Heart left ventricle (tissue), 16 donors: Measurements from ENCODE around the gene SHISAL2A. TPM values are rescaled to one million over a fixed set of nuclear protein-coding genes. Genes with fewer than 3 reads are reported as not detected.
"Not testable (repeated sequence)": the region's sequence is repeated elsewhere in the genome, so short reads cannot be mapped to it uniquely, and the experiment has no call there.

Source experiments
- ATAC-seq, 4 donors: fragments of 200-7000 bp; cut with Tn5 transposase; one replicate each; pipeline ENCODE4 v1.9.1; 2020 to 2022; ENCODE audit warnings: moderate library complexity in 4 of 4, mild to moderate bottlenecking in 3 of 4, moderate number of reproducible peaks in 1 of 4
- DNase-seq, 5 donors: peaks; one replicate each; pipeline ENCODE4 v3.0.0-alpha.2; 2020
- H3K27ac ChIP-seq, 12 donors: fragments of 200-600 bp; sonication (generic) in 4 of 12; one replicate each; pipeline versions ENCODE4 v1.5.0 to v1.8.0; 2016 to 2022; ENCODE audit warnings: mild to moderate bottlenecking in 2 of 12
- H3K27me3 ChIP-seq, 9 donors: fragments of 200-600 bp; sonication (generic) in 2 of 9; one replicate each; pipeline versions ENCODE4 v1.5.1 to v1.8.0; 2016 to 2022; ENCODE audit warnings: mild to moderate bottlenecking in 3 of 9
- H3K36me3 ChIP-seq, 9 donors: fragments of 200-600 bp; sonication (generic) in 2 of 9; one replicate each; pipeline versions ENCODE4 v1.5.0 to v1.8.0; 2018 to 2022; ENCODE audit warnings: mild to moderate bottlenecking in 2 of 9
- H3K4me1 ChIP-seq, 12 donors: fragments of 200-600 bp; sonication (generic) in 4 of 12; one replicate each; pipeline versions ENCODE4 v1.5.0 to v1.8.0; 2016 to 2022; ENCODE audit warnings: mild to moderate bottlenecking in 3 of 12
- H3K4me3 ChIP-seq, 12 donors: fragments of 200-600 bp; sonication (generic) in 4 of 12; one replicate each; pipeline versions ENCODE4 v1.5.0 to v1.8.0; 2017 to 2022; ENCODE audit warnings: mild to moderate bottlenecking in 9 of 12, moderate library complexity in 4 of 12
- H3K9me3 ChIP-seq, 12 donors: fragments of 200-600 bp; sonication (generic) in 4 of 12; one replicate each; pipeline versions ENCODE4 v1.5.0 to v1.8.0; 2016 to 2022; ENCODE audit warnings: mild to moderate bottlenecking in 1 of 12
- CTCF ChIP-seq, 12 donors: fragments of 200-600 bp; sonication (generic) in 4 of 12; IDR thresholded peaks; one replicate each; pipeline versions ENCODE4 v1.5.0 to v1.8.0; 2018 to 2022; ENCODE audit warnings: antibody characterized with exemption in 12 of 12, mild to moderate bottlenecking in 5 of 12
- POLR2A ChIP-seq, 2 donors: fragments of 450-650 bp; IDR thresholded peaks; one replicate each; pipeline ENCODE4 v1.6.1; 2017; ENCODE audit warnings: antibody characterized with exemption in 2 of 2, mild to moderate bottlenecking in 2 of 2, moderate library complexity in 2 of 2
- WGBS, 4 donors: extraction: QIAGEN DNeasy Blood & Tissue Kit in 2 of 4; methylation state at CpG; one replicate each; pipeline versions ENCODE4 v1.1.5 to v1.1.7; 2013 to 2018; 5-methylcytosine and 5-hydroxymethylcytosine counted together
- intact Hi-C, 10 donors: fragments of 100-400 bp; cut with DNase I; formaldehyde crosslinking; loops; one replicate each; pipeline versions ENCODE4 v1.11.1 to v1.14.2; 2022
- polyA plus RNA-seq, 2 donors: library from polyadenylated mRNA; stranded (reverse); fragments of 200-250 nt; gene quantifications; one replicate each; pipeline ENCODE4 v1.2.3, GENCODE V29; 2013
- total RNA-seq, 9 donors: library from RNA; depleted of rRNA in 2 of 9; stranded (reverse); fragments of >200 nt in 2 of 9; fragmentation: NEBNext Ultra II Directional in 3 of 9; extraction: Animal tissue kit (Norgen Biotek cat#: 25700) in 3 of 9; gene quantifications; one replicate each; pipeline versions ENCODE4 v1.1.0 to v1.2.4, GENCODE V29; 2016 to 2023
- donor health status: ischemic (EF 13 %, LVEDD 7.1; RV severe dilation, severe dysfunction).
- donor health status: healthy with polysubstance abuse.
- donor health status: DM: no; HTN: yes; CAD: no.
- donor health status: DM: no; HTN: no; CAD: no.
- donor health status: ischemic (EF 25% LVEDD 6.9; RV normal size, moderate dysfunction).
- donor health status: ischemic (EF 25% LVEDD 5.7; RV mildly dilated, moderate dysfunction).
- donor health status: healthy.
- donor health status: DM: yes; HTN: yes; CAD: no.
- donor health status: ischemic (EF 35%, LVEDD 5.7; RV mildly dilated, moderate dysfunction).
- donor health status: nonischemic (EF 11% LVEDD 7.7; RV severe dilation, severe dysfunction).
- donor health status: DM: yes; HTN: yes; CAD: no.
- donor health status: PGD.
- donor health status: ischemic (EF 29% LVEDD 5.4; RV normal size, mild dysfunction).
- donor health status: nonischemic (EF 23%, LVEDD 6.1; RV moderate dilation, normal function).

SHISAL2A gene
- total and polyA plus RNA-seq, 11 donors, result 0.08 to 0.64 TPM; not detected in 9

- DNase-seq (no peak), ATAC-seq (no peak)
- no peaks in the 10 kb centered on the region for H3K27me3 ChIP-seq
- H3K4me1 ChIP-seq, result peaks cover 0 to 6% (median 0%) of the 10 kb centered on the region in 12 donors
- H3K36me3 ChIP-seq, result peaks cover 0 to 35% (median 27%) of the 10 kb centered on the region in 9 donors
- no peak for TF ChIP-seq POLR2A (IDR thresholded peaks at IDR 0.05)
- no peak for TF ChIP-seq CTCF (IDR thresholded peaks at IDR 0.05)
- intact Hi-C loops, result loop anchor here in 9 of 10 donors (10.0 kb wide), 7 partner anchors 130 to 560 kb away; partner anchors contain the start of genes TUT4 (in 3 of the 9), ORC1 (in 1 of the 9) and PRPF38A (in 1 of the 9)
- H3K27ac ChIP-seq, result no peak overlapping the region
- 90 to 100% (median 94%) methylated on average over 1 of the region's 1 CpG for WGBS, 4 donors
- peaks cover 0 to 4% (median 0%) of the 10 kb centered on the region in 12 donors for H3K9me3 ChIP-seq
- no peak overlapping the region for H3K4me3 ChIP-seq
These were observed 51.6 kb downstream of the SHISAL2A start for GRCh38 chr1:52684545-52684944.

GRCh38 chr1:52686261-52686751 lies 53.3 kb downstream of the SHISAL2A start:
- DNase-seq, result peak; percentile 59 to 78 (median 65)
- TF ChIP-seq CTCF (IDR thresholded peaks at IDR 0.05), result peak; percentile 56 to 84 (median 68)
- not testable (repeated sequence) for H3K4me3 ChIP-seq, H3K9me3 ChIP-seq, H3K27ac ChIP-seq, H3K27me3 ChIP-seq, H3K4me1 ChIP-seq
- intact Hi-C loops, result loop anchor here in 9 of 10 donors (2.0 to 10.0 kb wide), 10 partner anchors 84 to 562 kb away; partner anchors contain the start of genes TUT4 (in 3 of the 9), CC2D1B (in 1 of the 9), GPX7 (in 1 of the 9) and ORC1 (in 1 of the 9)
- 57 to 61% (median 60%) methylated on average over 17 of the region's 17 CpGs for WGBS, 4 donors
- peak in 3 of 4 donors; percentile 78 to 86 (median 85) for ATAC-seq
- peaks cover 0 to 53% (median 39%) of the 10 kb centered on the region in 9 donors for H3K36me3 ChIP-seq

DNA sequence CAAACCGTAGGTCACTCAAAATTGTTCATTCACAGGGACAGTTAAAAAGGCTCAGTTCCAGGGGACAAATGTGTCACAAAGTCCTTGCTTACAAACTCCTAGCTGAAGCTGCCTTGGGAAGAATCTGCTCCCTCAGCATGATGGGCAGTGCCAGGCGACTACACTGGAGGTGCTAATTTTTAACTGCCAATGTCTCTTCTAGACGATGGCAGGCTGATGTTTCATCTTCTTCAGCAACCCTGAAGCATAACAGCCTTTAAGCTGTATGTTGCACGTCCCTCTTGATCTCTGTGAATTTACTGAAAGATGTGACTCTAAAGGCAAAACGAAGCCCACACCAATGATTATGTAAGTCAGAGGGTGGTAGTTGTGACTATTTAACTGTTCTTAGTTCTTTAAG lies 53.9 kb downstream of the SHISAL2A start:
- H3K9me3 ChIP-seq, result peaks cover 0 to 4% (median 0%) of the 10 kb centered on the region in 12 donors
- peaks cover 0 to 58% (median 44%) of the 10 kb centered on the region in 9 donors for H3K36me3 ChIP-seq
- no peak for ATAC-seq
- H3K4me1 ChIP-seq, result peaks cover 0 to 6% (median 0%) of the 10 kb centered on the region in 12 donors
- 93 to 100% (median 95%) methylated on average over 5 of the region's 5 CpGs for WGBS, 4 donors
- no peak for TF ChIP-seq CTCF (IDR thresholded peaks at IDR 0.05)
- TF ChIP-seq POLR2A (IDR thresholded peaks at IDR 0.05), result no peak
- H3K4me3 ChIP-seq, result no peak overlapping the region
- no peak overlapping the region for H3K27ac ChIP-seq
- intact Hi-C loops, result loop anchor here in 9 of 10 donors (2.0 to 10.0 kb wide), 10 partner anchors 84 to 562 kb away; partner anchors contain the start of genes TUT4 (in 3 of the 9), CC2D1B (in 1 of the 9), GPX7 (in 1 of the 9) and ORC1 (in 1 of the 9)
- no peaks in the 10 kb centered on the region for H3K27me3 ChIP-seq
- no peak for DNase-seq

GRCh38 chr1:52691821-52692220 lies 58.9 kb downstream of the SHISAL2A start:
- no peaks in the 10 kb centered on the region for H3K27me3 ChIP-seq
- no peak for ATAC-seq
- TF ChIP-seq CTCF (IDR thresholded peaks at IDR 0.05) (no peak), POLR2A (IDR thresholded peaks at IDR 0.05) (no peak)
- H3K4me3 ChIP-seq, result no peak overlapping the region
- intact Hi-C loops, result loop anchor here in 3 of 10 donors (10.0 kb wide), 2 partner anchors 233 to 493 kb away; partner anchors contain the start of genes ECHDC2 (in 2 of the 3) and SCP2 (in 2 of the 3)
- no peak overlapping the region for H3K27ac ChIP-seq
- WGBS, 4 donors, result 93 to 98% (median 95%) methylated on average over 3 of the region's 3 CpGs
- peaks cover 0 to 61% (median 46%) of the 10 kb centered on the region in 9 donors for H3K36me3 ChIP-seq
- H3K4me1 ChIP-seq, result peaks cover 0 to 1% (median 0%) of the 10 kb centered on the region in 12 donors
- no peak for DNase-seq
- no peaks in the 10 kb centered on the region for H3K9me3 ChIP-seq
